ELF-1 (cell line): ENCODE measurements around the gene FCMR.
"Not testable (repeated sequence)": the region's sequence is repeated elsewhere in the genome, so short reads cannot be mapped to it uniquely, and the experiment has no call there.

ENCODE experiments used
- DNase-seq: peaks from one replicate; pipeline ENCODE4 v3.0.0-alpha.2; 2016; ENCODE audit warnings: low read depth, low spot score

The FCMR gene

GRCh38 chr1:206875752-206876377, 45.9 kb downstream of the FCMR start:
- no peak for DNase-seq

- no peak for DNase-seq
Measured at GRCh38 chr1:206873603-206874188, 48.0 kb downstream of the FCMR start.

- DNase-seq = no peak
Measured at GRCh38 chr1:206872139-206872538, 49.6 kb downstream of the FCMR start.

DNA sequence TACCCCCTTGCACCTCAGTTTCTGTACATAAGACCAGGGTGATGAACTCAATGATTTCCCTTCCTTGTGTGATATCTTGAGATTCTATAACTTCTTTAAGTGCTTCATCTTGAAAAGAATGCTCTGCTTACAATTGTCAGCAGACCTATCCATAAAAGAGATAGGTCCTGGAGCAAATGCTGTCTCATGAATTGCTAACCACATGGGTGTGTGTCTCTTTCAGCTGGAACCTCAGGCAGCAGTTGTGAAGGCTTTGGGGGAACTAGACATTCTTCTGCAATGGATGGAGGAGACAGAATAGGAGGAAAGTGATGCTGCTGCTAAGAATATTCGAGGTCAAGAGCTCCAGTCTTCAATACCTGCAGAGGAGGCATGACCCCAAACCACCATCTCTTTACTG, 53.5 kb downstream of the FCMR start:
- no peak for DNase-seq

- DNase-seq = no peak
Measured at GRCh38 chr1:206867716-206868115, 54.0 kb downstream of the FCMR start.

DNA sequence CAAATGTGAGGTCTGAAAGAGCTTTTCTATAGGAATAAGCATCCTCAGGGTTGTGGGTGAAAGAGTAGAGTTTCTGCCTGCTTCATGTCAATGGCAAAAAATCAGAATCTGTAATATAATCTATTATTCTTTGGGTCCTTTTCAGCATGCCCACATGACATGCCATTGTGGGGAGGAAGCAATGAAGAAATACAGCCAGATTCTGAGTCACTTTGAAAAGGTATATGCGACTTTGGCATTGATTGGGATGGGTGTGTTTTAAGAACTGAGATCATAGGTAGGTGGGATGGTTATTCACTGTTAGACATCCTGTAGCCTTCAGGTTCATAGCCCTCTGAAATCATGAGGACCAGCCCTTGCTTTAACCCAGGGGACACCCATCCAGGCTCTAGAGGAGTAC, 54.5 kb downstream of the FCMR start:
- DNase-seq = no peak

- DNase-seq = no peak
Measured at GRCh38 chr1:206866062-206866461, 55.7 kb downstream of the FCMR start.

DNA sequence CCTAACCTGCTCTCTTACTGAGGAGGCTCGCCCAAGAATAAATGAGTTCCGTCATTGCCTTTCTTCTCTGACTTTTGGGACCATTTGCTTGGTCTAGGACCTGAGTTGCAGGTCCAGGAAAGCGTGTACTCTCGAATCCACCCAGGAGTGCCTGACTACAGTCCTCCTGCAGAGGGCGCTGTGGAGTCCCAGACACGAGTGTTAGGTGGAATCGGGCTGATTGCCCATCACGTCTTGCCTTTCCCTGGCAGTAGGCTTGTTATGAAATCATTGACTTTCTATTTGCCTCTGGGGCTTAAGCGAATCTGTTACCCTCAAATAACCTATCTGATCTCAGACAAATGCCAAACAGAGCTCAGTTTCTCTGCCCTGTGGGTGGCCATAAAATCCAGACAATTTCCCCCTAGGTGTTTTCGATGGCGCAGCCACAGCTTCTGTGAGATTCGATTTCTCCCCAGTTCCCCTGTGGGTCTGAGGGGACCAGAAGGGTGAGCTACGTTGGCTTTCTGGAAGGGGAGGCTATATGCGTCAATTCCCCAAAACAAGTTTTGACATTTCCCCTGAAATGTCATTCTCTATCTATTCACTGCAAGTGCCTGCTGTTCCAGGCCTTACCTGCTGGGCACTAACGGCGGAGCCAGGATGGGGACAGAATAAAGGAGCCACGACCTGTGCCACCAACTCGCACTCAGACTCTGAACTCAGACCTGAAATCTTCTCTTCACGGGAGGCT, 56.6 kb downstream of the FCMR start, which contains the start of gene IL20:
TSS of gene IL20 (plus strand) at position 685 of the 733 bp plus-strand sequence. CDS start 230 bp downstream, outside the sequence.
- DNase-seq = peak; percentile 80

DNA sequence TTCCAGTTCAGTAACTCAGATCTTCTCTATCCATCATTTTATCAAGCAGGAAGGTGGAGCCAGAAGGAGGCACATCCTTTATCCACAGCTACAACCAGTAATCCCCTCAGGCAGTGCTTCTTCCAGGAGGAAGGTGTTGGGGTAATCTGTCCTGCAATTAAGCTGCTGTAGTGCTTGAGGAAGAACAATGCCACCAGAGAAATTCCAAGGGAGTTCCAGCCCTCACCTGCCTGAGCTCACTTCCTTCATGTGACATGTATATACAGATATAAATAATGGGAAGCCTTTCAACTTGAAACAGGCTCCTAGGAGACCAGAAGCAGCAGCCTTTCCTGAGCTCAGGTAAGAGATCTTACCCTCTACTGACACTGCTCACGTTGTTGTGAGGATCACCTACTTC, 58.5 kb downstream of the FCMR start:
- DNase-seq = peak; percentile 86

- no peak for DNase-seq
Measured at GRCh38 chr1:206860165-206860564, 61.6 kb downstream of the FCMR start.

- DNase-seq = no peak
Measured at GRCh38 chr1:206859082-206859521, 62.6 kb downstream of the FCMR start.

DNA sequence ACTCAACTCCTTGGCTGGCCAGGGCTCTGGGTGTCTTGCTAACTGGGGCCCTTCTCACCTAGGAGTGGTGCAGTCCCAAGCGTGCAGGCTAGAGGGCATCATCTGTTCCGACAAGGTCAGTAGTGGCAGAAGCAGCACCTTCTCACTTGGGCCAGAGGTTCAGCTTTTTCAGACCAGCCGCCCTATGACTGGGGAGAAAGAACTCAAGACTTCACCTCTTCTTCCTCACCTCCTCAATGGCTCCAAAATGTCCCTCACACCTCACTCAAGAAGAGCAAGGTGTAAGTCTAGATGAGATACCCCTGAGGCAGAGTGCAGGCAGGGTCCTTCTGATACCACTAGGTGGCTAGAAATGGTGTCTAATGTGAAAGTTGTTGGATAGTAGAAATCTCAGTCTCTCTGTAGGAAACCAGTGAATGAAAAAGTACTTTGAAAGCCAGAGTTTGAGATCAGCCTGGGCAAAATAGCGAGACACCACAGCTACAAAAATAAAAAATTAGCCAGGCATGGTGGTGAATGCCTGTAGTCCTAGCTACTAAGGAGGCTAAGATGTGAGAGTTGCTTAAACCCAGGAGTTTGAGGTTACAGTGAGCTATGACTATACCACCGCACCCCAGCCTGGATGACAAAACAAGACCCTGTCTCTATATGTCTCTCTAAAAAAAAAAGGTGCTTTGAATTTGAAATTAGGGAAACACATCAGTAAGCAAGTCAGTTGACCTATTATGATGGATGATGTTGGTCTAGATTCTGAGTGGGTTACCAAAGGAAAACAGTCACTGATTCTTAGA, 64.9 kb downstream of the FCMR start:
- peak; percentile 14 for DNase-seq

DNA sequence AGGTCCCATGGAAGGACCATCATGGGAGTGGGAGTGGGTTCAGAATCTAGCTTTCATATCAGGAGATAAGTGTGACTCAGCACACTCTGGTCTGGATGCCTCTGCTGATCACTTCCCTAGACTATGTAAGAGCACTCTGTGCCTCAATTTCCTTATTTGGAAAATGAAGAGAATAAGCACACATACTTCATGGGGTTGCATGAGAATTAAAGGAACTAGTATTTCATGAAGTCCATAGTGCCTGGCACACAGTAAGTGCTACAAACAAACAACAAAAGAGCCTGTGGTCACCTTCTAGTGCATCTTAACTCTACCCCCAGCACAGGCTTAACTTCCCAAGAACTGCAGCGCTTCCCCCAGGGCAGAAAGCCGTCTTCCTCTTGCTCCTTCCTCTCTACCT, 65.9 kb downstream of the FCMR start:
- DNase-seq = no peak

- DNase-seq = no peak
Measured at GRCh38 chr1:206854401-206855129, 67.2 kb downstream of the FCMR start.

GRCh38 chr1:206853696-206854095, 68.0 kb downstream of the FCMR start:
- DNase-seq = not testable (repeated sequence)
